Measurements from ENCODE around the gene MYO15A. TPM values are rescaled to one million over a fixed set of nuclear protein-coding genes. Genes with fewer than 3 reads are reported as not detected.

Gene MYO15A
- total and polyA plus RNA-seq, 12 donors: 0.44 to 3.5 (median 0.88) TPM; not detected in 2

DNA sequence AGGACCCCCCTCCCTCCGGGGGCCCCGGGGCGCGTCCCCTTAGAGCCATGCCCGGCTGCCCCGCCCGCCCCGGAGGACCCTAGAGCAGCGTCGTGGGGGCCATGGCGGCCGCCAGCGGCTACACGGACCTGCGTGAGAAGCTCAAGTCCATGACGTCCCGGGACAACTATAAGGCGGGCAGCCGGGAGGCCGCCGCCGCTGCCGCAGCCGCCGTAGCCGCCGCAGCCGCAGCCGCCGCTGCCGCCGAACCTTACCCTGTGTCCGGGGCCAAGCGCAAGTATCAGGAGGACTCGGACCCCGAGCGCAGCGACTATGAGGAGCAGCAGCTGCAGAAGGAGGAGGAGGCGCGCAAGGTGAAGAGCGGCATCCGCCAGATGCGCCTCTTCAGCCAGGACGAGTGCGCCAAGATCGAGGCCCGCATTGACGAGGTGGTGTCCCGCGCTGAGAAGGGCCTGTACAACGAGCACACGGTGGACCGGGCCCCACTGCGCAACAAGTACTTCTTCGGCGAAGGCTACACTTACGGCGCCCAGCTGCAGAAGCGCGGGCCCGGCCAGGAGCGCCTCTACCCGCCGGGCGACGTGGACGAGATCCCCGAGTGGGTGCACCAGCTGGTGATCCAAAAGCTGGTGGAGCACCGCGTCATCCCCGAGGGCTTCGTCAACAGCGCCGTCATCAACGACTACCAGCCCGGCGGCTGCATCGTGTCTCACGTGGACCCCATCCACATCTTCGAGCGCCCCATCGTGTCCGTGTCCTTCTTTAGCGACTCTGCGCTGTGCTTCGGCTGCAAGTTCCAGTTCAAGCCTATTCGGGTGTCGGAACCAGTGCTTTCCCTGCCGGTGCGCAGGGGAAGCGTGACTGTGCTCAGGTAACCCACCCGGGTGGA, 75.8 kb downstream of the MYO15A start:
- peaks cover 50 to 61% of the 10 kb centered on the region in 2 donors for H3K4me1 ChIP-seq (replicated peaks in 1 of 2)
- WGBS, 4 donors: 1 to 4% (median 1%) methylated on average over 20 to 92 of the region's 92 CpGs; no CpG with 5 or more reads in 1 of the 4 donors
- H3K9me3 ChIP-seq (replicated peaks in 1 of 3): no peaks in the 10 kb centered on the region
- peak overlapping the region; percentile 39 to 85 (median 50) for H3K4me3 ChIP-seq
- H3K27me3 ChIP-seq: no peaks in the 10 kb centered on the region
- H3K36me3 ChIP-seq (replicated peaks in 1 of 2): peaks cover 0 to 5% of the 10 kb centered on the region in 2 donors
- TF ChIP-seq, protein P1, sequence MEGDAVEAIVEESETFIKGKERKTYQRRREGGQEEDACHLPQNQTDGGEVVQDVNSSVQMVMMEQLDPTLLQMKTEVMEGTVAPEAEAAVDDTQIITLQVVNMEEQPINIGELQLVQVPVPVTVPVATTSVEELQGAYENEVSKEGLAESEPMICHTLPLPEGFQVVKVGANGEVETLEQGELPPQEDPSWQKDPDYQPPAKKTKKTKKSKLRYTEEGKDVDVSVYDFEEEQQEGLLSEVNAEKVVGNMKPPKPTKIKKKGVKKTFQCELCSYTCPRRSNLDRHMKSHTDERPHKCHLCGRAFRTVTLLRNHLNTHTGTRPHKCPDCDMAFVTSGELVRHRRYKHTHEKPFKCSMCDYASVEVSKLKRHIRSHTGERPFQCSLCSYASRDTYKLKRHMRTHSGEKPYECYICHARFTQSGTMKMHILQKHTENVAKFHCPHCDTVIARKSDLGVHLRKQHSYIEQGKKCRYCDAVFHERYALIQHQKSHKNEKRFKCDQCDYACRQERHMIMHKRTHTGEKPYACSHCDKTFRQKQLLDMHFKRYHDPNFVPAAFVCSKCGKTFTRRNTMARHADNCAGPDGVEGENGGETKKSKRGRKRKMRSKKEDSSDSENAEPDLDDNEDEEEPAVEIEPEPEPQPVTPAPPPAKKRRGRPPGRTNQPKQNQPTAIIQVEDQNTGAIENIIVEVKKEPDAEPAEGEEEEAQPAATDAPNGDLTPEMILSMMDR (IDR thresholded peaks at IDR 0.05): no peak
- peak; percentile 44 to 47 for TF ChIP-seq POLR2A (IDR thresholded peaks at IDR 0.05)
- intact Hi-C loops (cut with DNase I): loop anchor here in 1 of 2 donors (10.0 kb wide), 1 partner anchor 70 kb away; the partner anchor contains the start of gene FLII
- peak overlapping the region; percentile 94 to 99 (median 98) for H3K27ac ChIP-seq
- peak; percentile 54 to 82 (median 68) for DNase-seq

DNA sequence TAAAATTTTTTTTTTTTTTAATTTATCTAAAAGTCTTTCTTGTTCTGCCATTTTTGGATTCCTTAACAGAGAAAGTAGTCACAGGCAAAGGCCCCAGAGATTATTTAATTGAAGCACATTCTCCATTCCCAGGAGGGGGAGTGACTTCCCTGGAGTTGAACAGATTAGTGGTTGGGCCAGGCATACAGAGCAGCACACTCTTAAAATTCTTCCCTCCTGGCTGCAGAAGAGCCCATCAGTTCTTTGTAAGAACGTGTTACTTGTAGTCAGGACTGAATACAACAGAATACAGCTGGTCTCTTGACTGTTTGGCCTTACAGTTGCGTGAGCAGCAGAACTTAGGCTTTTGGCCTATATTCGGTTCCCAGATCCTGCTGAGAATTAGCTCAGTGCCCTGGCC, 76.8 kb downstream of the MYO15A start:
- intact Hi-C loops (cut with DNase I): loop anchor here in 1 of 2 donors (10.0 kb wide), 1 partner anchor 69 kb away; the partner anchor contains the start of gene FLII
- DNase-seq: peak in 1 of 7 donors; percentile 25
- 0 to 17% (median 11%) methylated on average over 1 to 3 of the region's 3 CpGs for WGBS, 4 donors
- Histone ChIP-seq H3K27me3 (no peaks in the 10 kb centered on the region), H3K9me3 (replicated peaks in 1 of 3) (no peaks in the 10 kb centered on the region), H3K36me3 (replicated peaks in 1 of 2) (peaks cover 0 to 9% of the 10 kb centered on the region in 2 donors), H3K27ac (peak overlapping the region in 4 of 5 donors; percentile 22 to 99 (median 94)), H3K4me1 (replicated peaks in 1 of 2) (peaks cover 59 to 71% of the 10 kb centered on the region in 2 donors), H3K4me3 (peak overlapping the region in 1 of 4 donors; percentile 85)
- no peak for TF ChIP-seq POLR2A (IDR thresholded peaks at IDR 0.05)
- TF ChIP-seq, protein P1 (IDR thresholded peaks at IDR 0.05): no peak

GRCh38 chr17:18185832-18186626, 77.5 kb downstream of the MYO15A start:
- Histone ChIP-seq H3K27me3 (no peaks in the 10 kb centered on the region), H3K27ac (peak overlapping the region in 4 of 5 donors; percentile 22 to 99 (median 94)), H3K4me1 (replicated peaks in 1 of 2) (peaks cover 65 to 77% of the 10 kb centered on the region in 2 donors), H3K9me3 (replicated peaks in 1 of 3) (no peaks in the 10 kb centered on the region), H3K36me3 (replicated peaks in 1 of 2) (peaks cover 0 to 9% of the 10 kb centered on the region in 2 donors), H3K4me3 (peak overlapping the region in 1 of 4 donors; percentile 85)
- WGBS, 4 donors: 57 to 65% (median 61%) methylated on average over 10 of the region's 10 CpGs
- TF ChIP-seq POLR2A (IDR thresholded peaks at IDR 0.05): peak in 1 of 2 donors; percentile 23
- TF ChIP-seq, protein P1 (IDR thresholded peaks at IDR 0.05): no peak
- intact Hi-C loops (cut with DNase I): loop anchor here in 1 of 2 donors (10.0 kb wide), 1 partner anchor 69 kb away; the partner anchor contains the start of gene FLII
- no peak for DNase-seq

Data from adrenal gland (tissue), 12 donors.